LNCaP clone FGC (cell line): Measurements from ENCODE around the gene BCL2L11.

ENCODE experiments used
- DNase-seq: peaks from one replicate; pipeline ENCODE4 v3.0.0-alpha.2; 2011; ENCODE audit warnings: low read depth
- H3K4me3 ChIP-seq: 2 replicates; pipeline ENCODE4 v1.5.1; 2011; ENCODE audit warnings: mild to moderate bottlenecking, low read depth, low read length, control low read depth
- TF ChIP-seq, protein P1 (sequence below): IDR thresholded peaks from 2 replicates; pipeline ENCODE4 v1.5.1; 2012; ENCODE audit warnings: mild to moderate bottlenecking; ENCODE audit not compliant: control insufficient read depth, insufficient read depth; ENCODE audit errors: extremely low read depth

BCL2L11 gene

DNA sequence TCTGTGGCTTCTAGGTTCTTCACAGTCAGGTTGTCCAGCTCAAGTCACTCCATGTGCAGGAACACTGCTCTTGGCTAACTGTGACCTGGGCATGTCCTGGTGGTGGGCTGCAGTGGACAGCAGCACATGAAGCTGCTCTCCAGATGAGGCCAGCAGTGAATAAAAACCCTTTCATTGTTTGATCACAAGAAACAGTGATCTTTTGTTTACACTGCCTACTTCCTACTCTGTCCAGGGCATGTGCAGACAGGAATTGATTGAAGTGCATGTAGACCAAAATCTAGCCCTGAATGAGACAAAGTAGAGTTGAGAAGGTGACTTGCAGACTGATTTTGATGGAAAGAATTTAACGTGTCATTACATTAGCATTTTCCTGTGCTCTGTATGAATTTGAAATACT lies 34.9 kb downstream of the BCL2L11 start:
- DNase-seq = no peak
- H3K4me3 ChIP-seq = no peak overlapping the region
- TF ChIP-seq, protein P1, sequence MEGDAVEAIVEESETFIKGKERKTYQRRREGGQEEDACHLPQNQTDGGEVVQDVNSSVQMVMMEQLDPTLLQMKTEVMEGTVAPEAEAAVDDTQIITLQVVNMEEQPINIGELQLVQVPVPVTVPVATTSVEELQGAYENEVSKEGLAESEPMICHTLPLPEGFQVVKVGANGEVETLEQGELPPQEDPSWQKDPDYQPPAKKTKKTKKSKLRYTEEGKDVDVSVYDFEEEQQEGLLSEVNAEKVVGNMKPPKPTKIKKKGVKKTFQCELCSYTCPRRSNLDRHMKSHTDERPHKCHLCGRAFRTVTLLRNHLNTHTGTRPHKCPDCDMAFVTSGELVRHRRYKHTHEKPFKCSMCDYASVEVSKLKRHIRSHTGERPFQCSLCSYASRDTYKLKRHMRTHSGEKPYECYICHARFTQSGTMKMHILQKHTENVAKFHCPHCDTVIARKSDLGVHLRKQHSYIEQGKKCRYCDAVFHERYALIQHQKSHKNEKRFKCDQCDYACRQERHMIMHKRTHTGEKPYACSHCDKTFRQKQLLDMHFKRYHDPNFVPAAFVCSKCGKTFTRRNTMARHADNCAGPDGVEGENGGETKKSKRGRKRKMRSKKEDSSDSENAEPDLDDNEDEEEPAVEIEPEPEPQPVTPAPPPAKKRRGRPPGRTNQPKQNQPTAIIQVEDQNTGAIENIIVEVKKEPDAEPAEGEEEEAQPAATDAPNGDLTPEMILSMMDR = no peak

DNA sequence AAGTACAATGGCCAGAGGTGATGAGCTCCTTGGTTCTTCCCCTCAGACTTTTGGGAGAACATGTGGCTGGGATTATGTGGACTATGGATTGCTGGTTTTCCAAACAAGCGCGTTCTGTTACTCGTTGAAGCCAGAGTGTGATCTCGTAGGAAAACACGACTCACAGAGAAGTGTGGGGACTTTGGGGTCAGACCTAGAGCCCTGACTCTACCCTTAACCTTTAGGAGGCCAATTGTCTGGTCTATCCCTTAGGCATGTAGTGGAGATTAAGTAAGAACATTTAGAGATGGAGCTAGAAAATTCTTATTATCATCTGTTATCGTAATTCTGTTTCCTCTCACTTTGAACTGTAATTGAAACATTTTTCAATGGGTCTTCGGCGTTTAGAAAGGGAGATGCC lies 35.8 kb downstream of the BCL2L11 start:
- DNase-seq = no peak
- TF ChIP-seq, protein P1 = no peak
- no peak overlapping the region for H3K4me3 ChIP-seq

DNA sequence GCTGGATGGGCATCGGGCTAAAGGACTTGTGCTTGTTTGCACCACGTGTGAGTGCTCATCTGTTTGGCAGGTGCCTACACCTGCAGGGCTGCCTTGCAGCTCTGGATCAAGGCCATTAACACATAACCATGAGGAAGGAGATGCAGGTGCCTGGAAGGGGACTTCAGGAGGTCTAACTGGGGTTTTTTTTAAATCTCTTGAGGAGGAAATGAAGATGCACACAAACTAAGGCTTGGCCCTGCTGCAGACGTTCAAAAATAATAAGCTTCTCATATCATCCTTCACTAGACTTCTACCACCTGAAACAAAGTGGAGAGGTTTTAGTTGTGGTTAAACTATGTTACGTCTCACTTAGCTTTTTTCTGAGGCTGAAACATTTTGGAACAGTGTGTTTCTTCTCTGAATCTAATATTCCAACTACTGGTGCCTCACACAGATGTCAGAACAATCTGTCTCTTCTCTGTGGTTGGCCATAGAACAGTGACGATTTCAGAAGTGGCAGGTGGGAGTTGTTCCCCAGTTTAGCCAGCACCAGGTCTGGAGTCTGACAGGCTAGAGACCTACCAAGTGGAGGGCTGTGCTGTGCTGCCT lies 36.5 kb downstream of the BCL2L11 start:
- no peak for DNase-seq
- TF ChIP-seq, protein P1 = no peak
- no peak overlapping the region for H3K4me3 ChIP-seq

DNA sequence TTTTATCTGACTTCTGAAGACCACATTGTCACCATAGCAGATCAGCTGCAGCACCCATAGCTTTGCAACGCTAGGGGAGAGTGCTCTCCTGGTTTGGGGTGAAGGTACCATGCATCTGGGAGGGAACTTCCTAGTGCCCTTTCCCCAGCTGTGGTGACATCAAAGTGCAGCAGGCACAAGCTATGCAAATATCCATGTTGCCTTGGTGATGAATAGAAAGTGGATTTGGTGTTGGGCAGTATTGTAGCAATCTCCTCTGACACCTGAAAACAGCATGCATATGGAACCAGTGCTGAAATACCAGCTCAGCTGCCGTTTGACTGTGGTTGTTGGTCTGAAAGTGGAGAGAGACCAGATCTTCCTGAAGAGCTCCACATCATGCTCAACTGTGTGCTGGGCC lies 37.1 kb downstream of the BCL2L11 start:
- H3K4me3 ChIP-seq = no peak overlapping the region
- DNase-seq = no peak

DNA sequence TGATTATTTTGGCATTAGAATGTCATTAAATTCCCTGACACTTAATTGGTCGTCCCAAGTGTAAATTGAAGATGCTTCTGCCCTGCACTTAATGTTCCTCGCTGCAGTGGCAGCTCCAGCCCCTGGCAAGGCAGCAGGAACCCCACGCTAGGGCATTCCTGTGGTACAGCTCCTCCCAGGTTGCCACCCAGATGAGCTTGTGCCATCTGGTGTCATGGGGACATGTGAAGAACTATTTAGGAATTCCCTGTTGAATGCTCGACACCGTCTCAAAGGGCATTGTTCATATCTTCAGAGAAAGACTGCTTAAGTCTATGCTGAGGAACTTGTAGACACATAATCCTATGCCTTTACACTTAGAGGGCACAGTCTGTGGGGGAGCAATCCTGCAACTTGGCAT lies 38.9 kb downstream of the BCL2L11 start:
- no peak for DNase-seq
- TF ChIP-seq, protein P1 = no peak
- no peak overlapping the region for H3K4me3 ChIP-seq

More for the DNA sequence above, 37.1 kb downstream of the BCL2L11 start:
- TF ChIP-seq, protein P1 = no peak

DNA sequence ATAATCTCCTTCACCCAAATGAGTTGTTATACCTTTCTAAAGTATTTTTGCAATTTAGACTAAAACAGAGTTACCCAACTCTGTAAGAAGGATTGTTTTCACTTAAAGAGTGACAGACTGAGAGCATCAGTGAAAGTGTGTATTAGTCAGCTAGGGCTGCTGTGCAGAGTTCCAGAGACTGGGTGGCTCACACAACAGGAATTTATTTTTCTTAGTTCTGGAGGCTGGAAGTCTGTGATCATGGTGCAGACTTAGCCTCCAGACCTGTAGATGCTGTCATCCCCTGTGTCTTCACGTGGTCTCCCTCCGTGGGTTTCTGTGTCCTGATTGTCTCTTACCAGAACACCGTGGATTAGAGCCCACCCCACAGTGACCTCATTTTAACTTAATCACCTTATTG lies 40.0 kb downstream of the BCL2L11 start:
- TF ChIP-seq, protein P1 = no peak
- H3K4me3 ChIP-seq = no peak overlapping the region
- no peak for DNase-seq

DNA sequence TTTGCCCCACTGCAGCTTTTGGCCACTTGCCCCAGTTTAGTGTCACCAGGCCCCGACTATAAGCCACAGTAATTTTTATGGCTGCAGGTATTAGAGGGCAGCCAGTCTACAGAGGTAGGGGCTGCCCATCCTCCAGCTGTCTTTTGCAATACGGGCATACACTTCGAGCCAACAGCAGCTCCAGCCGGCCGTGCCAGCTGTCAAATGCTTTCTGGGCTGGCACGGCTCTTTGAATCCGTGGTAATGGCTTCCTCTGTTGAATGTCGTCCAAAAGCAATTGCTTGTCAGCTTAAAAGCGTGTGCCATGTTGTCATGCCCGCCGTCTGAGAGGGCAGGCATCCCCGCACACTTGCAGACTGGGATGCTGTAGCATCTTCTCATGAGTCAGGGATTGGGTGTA lies 41.3 kb downstream of the BCL2L11 start:
- no peak for DNase-seq
- TF ChIP-seq, protein P1 = no peak
- no peak overlapping the region for H3K4me3 ChIP-seq
